HepG2 (cell line): Measurements from ENCODE around the gene KIF1C. TPM values are rescaled to one million over a fixed set of nuclear protein-coding genes. Genes with fewer than 3 reads are reported as not detected.

Experiments
- CHCHD3 ChIP-seq: sonication (generic); formaldehyde crosslinking; IDR thresholded peaks from 2 replicates; pipeline ENCODE4 v1.8.0; 2022; ENCODE audit warnings: mild to moderate bottlenecking, missing genetic modification reagents, moderate library complexity
- ELF1 ChIP-seq: sonication (generic); formaldehyde crosslinking; IDR thresholded peaks from 2 replicates; pipeline ENCODE4 v1.4.0; 2020; ENCODE audit warnings: missing genetic modification reagents
- MAZ ChIP-seq, 2 experiments: sonication (generic) in 1 of 2; formaldehyde crosslinking in 1 of 2; IDR thresholded peaks; 2 replicates each; pipeline versions ENCODE4 v1.5.0 to v1.6.1; 2012 to 2020; ENCODE audit warnings: low read depth in 2 of 2, mild to moderate bottlenecking in 2 of 2, borderline replicate concordance in 1 of 2, improper control_type of control experiment in 1 of 2, low read length in 1 of 2, missing genetic modification reagents in 1 of 2, moderate library complexity in 1 of 2
- NFYB ChIP-seq: sonication (generic); formaldehyde crosslinking; IDR thresholded peaks from 2 replicates; pipeline ENCODE4 v1.4.0; 2020; ENCODE audit warnings: missing genetic modification reagents
- NKX3-1 ChIP-seq: sonication (generic); formaldehyde crosslinking; IDR thresholded peaks from 2 replicates; pipeline ENCODE4 v1.5.0; 2020; ENCODE audit warnings: missing genetic modification reagents
- SKI ChIP-seq: fragments of 450-650 bp; IDR thresholded peaks from one replicate; pipeline ENCODE4 v1.6.1; 2018; ENCODE audit warnings: mild to moderate bottlenecking; ENCODE audit not compliant: partially characterized antibody
- SP1 ChIP-seq, 2 experiments: fragments of 450-650 bp in 1 of 2; sonication (generic) in 1 of 2; formaldehyde crosslinking in 1 of 2; IDR thresholded peaks; 2 replicates each; pipeline versions ENCODE4 v1.4.0 to v1.6.1; 2016 to 2020; ENCODE audit warnings: missing genetic modification reagents in 1 of 2
- ZNF180 ChIP-seq: sonication (generic); formaldehyde crosslinking; IDR thresholded peaks from 2 replicates; pipeline ENCODE4 v1.4.0; 2020; ENCODE audit warnings: low read depth, missing genetic modification reagents, borderline replicate concordance
- ZNF564 ChIP-seq: sonication (generic); formaldehyde crosslinking; IDR thresholded peaks from 2 replicates; pipeline ENCODE4 v1.8.1; 2023; ENCODE audit warnings: mild to moderate bottlenecking, missing genetic modification reagents
- ZNF772 ChIP-seq: sonication (generic); formaldehyde crosslinking; IDR thresholded peaks from 2 replicates; pipeline ENCODE4 v1.5.0; 2020; ENCODE audit warnings: mild to moderate bottlenecking, missing genetic modification reagents
- ZNF788 ChIP-seq: sonication (generic); formaldehyde crosslinking; IDR thresholded peaks from 2 replicates; pipeline ENCODE4 v1.5.0; 2020; ENCODE audit warnings: mild to moderate bottlenecking, missing genetic modification reagents, borderline replicate concordance
- polyA plus RNA-seq, 8 experiments: library from polyadenylated mRNA; depleted of rRNA in 3 of 8; stranded (reverse) in 7 of 8; unstranded in 1 of 8; fragments of >200 nt; fragmentation: Illumina TruSeq in 4 of 8; extraction: Trizol in 4 of 8; gene quantifications; 2 replicates each; pipeline versions ENCODE4 v1.2.1 to v1.2.3, GENCODE V29; 2011 to 2016; ENCODE audit warnings: low read depth in 4 of 8, missing spikeins in 1 of 8, mixed read lengths in 1 of 8; ENCODE audit not compliant: insufficient read depth in 1 of 8
- total RNA-seq, 5 experiments: library from RNA; depleted of rRNA; stranded (reverse); fragments of >200 nt; fragmentation: Illumina TruSeq; extraction: Trizol; gene quantifications; 2 replicates each; pipeline ENCODE4 v1.2.3, GENCODE V29; 2016; ENCODE audit warnings: low read depth in 1 of 5
- TF ChIP-seq, protein P1 (sequence below): sonication (generic); formaldehyde crosslinking; IDR thresholded peaks from 2 replicates; pipeline ENCODE4 v1.4.0; 2020; ENCODE audit warnings: missing genetic modification reagents, mild to moderate bottlenecking, borderline replicate concordance
- TF ChIP-seq, protein P2 (sequence below): sonication (generic); formaldehyde crosslinking; conservative IDR thresholded peaks from 2 replicates; pipeline ENCODE4 v1.4.0; 2020; ENCODE audit warnings: missing genetic modification reagents
- TF ChIP-seq, protein P3 (sequence below): sonication (generic); formaldehyde crosslinking; IDR thresholded peaks from 2 replicates; pipeline ENCODE4 v1.4.0; 2020; ENCODE audit warnings: missing genetic modification reagents
- TF ChIP-seq, protein P4 (sequence below): sonication (generic); formaldehyde crosslinking; IDR thresholded peaks from 2 replicates; pipeline ENCODE4 v1.4.0; 2020; ENCODE audit warnings: mild to moderate bottlenecking, low read depth, missing genetic modification reagents
- TF ChIP-seq, protein P5 (sequence below): sonication (generic); formaldehyde crosslinking; IDR thresholded peaks from 2 replicates; pipeline ENCODE4 v1.4.0; 2020; ENCODE audit warnings: missing genetic modification reagents
- TF ChIP-seq, protein P6 (sequence below): sonication (generic); formaldehyde crosslinking; IDR thresholded peaks from 2 replicates; pipeline ENCODE4 v1.8.1; 2023; ENCODE audit warnings: mild to moderate bottlenecking, missing genetic modification reagents
- TF ChIP-seq, protein P7 (sequence below): sonication (generic); formaldehyde crosslinking; IDR thresholded peaks from 2 replicates; pipeline ENCODE4 v1.4.0; 2020; ENCODE audit warnings: mild to moderate bottlenecking, missing genetic modification reagents

KIF1C gene
- total and polyA plus RNA-seq, 2 of the 13 experiments (the other 11 are each of a cell fraction or from before 2014, with no cell fraction given) = 70.0 to 104 TPM

DNA sequence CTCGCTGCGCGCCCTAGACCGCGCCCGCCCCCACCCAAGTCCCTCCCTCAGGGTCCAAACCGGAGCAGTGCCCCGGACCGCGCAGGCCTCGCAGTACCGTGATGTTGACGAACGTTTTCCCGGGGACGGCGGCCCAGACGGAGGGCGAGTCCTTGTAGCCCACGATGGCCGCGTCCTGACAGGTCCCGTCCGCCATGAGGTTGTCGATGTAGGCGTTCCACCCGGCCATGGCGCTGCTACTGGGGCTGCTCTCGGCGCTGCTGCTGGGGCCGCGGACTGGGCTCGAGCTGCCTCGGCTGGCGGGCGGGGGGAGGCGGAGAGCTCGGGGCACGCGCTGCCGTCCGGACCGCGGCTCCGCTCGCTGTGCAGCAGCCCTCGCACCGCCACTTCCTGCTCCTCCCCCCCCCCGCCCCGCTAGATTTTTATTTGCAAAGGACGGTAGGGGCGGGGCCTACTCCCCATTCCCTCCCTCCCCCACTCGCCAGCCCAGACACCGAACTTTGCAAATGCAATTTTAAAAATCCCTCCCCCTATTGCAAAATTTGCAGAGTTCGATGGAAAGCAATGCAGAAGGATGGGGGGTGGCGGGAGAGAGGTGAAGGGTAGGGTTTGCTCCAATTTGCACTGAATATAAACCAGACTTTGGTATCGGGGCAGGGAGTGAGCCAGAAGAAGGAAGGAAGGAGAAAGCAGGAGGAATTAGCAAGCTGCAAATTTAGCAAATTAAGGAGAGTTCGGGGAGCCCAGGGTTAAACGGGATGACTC, 49.4 kb upstream of the KIF1C start, which contains the start of gene PFN1 (continued):
- TF ChIP-seq, protein P1, sequence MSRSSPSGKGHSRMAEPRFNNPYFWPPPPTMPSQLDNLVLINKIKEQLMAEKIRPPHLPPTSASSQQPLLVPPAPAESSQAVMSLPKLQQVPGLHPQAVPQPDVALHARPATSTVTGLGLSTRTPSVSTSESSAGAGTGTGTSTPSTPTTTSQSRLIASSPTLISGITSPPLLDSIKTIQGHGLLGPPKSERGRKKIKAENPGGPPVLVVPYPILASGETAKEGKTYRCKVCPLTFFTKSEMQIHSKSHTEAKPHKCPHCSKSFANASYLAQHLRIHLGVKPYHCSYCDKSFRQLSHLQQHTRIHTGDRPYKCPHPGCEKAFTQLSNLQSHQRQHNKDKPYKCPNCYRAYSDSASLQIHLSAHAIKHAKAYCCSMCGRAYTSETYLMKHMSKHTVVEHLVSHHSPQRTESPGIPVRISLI = peak; percentile 46; the same call in 1 of the 2 replicates
- TF ChIP-seq SKI (peak; percentile 75), NKX3-1 (CRISPR knock-in tag) (0 out of 2 replicates have a peak, but pooled peaks have one; percentile 26), ZNF180 (CRISPR knock-in tag) (no peak), ZNF772 (CRISPR knock-in tag) (peak; percentile 74; the same call in 1 of the 2 replicates), SP1 (IDR thresholded peaks at IDR 0.05) (no peak), SP1 (CRISPR knock-in tag; IDR thresholded peaks at IDR 0.05) (peak; percentile 63), MAZ (IDR thresholded peaks at IDR 0.05; ENCODE audit: borderline replicate concordance, low read depth, low read length) (peak; percentile 88; the same call in 1 of the 2 replicates), MAZ (CRISPR knock-in tag; IDR thresholded peaks at IDR 0.05; ENCODE audit: low read depth) (no peak; the same call in 1 of the 2 replicates), ZNF564 (CRISPR knock-in tag) (0 out of 2 replicates have a peak, but pooled peaks have one; percentile 43), ZNF788 (CRISPR knock-in tag) (peak; percentile 18; the same call in 1 of the 2 replicates), ELF1 (no peak; the same call in 1 of the 2 replicates), CHCHD3 (CRISPR knock-in tag) (0 out of 2 replicates have a peak, but pooled peaks have one; percentile 10), NFYB (CRISPR knock-in tag) (0 out of 2 replicates have a peak, but pooled peaks have one; percentile 7)
- TF ChIP-seq, protein P2, sequence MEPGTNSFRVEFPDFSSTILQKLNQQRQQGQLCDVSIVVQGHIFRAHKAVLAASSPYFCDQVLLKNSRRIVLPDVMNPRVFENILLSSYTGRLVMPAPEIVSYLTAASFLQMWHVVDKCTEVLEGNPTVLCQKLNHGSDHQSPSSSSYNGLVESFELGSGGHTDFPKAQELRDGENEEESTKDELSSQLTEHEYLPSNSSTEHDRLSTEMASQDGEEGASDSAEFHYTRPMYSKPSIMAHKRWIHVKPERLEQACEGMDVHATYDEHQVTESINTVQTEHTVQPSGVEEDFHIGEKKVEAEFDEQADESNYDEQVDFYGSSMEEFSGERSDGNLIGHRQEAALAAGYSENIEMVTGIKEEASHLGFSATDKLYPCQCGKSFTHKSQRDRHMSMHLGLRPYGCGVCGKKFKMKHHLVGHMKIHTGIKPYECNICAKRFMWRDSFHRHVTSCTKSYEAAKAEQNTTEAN = peak; percentile 53; the same call in 1 of the 2 replicates
- TF ChIP-seq, protein P3, sequence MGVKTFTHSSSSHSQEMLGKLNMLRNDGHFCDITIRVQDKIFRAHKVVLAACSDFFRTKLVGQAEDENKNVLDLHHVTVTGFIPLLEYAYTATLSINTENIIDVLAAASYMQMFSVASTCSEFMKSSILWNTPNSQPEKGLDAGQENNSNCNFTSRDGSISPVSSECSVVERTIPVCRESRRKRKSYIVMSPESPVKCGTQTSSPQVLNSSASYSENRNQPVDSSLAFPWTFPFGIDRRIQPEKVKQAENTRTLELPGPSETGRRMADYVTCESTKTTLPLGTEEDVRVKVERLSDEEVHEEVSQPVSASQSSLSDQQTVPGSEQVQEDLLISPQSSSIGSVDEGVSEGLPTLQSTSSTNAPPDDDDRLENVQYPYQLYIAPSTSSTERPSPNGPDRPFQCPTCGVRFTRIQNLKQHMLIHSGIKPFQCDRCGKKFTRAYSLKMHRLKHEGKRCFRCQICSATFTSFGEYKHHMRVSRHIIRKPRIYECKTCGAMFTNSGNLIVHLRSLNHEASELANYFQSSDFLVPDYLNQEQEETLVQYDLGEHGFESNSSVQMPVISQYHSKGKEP (CRISPR knock-in tag) = no peak
- TF ChIP-seq, protein P4, sequence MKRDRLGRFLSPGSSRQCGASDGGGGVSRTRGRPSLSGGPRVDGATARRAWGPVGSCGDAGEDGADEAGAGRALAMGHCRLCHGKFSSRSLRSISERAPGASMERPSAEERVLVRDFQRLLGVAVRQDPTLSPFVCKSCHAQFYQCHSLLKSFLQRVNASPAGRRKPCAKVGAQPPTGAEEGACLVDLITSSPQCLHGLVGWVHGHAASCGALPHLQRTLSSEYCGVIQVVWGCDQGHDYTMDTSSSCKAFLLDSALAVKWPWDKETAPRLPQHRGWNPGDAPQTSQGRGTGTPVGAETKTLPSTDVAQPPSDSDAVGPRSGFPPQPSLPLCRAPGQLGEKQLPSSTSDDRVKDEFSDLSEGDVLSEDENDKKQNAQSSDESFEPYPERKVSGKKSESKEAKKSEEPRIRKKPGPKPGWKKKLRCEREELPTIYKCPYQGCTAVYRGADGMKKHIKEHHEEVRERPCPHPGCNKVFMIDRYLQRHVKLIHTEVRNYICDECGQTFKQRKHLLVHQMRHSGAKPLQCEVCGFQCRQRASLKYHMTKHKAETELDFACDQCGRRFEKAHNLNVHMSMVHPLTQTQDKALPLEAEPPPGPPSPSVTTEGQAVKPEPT (CRISPR knock-in tag) = peak; percentile 25; the same call in 1 of the 2 replicates
- TF ChIP-seq, protein P5, sequence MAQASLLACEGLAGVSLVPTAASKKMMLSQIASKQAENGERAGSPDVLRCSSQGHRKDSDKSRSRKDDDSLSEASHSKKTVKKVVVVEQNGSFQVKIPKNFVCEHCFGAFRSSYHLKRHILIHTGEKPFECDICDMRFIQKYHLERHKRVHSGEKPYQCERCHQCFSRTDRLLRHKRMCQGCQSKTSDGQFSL = peak; percentile 67; the same call in 1 of the 2 replicates
- TF ChIP-seq, protein P6, sequence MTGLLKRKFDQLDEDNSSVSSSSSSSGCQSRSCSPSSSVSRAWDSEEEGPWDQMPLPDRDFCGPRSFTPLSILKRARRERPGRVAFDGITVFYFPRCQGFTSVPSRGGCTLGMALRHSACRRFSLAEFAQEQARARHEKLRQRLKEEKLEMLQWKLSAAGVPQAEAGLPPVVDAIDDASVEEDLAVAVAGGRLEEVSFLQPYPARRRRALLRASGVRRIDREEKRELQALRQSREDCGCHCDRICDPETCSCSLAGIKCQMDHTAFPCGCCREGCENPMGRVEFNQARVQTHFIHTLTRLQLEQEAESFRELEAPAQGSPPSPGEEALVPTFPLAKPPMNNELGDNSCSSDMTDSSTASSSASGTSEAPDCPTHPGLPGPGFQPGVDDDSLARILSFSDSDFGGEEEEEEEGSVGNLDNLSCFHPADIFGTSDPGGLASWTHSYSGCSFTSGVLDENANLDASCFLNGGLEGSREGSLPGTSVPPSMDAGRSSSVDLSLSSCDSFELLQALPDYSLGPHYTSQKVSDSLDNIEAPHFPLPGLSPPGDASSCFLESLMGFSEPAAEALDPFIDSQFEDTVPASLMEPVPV (CRISPR knock-in tag) = 0 out of 2 replicates have a peak, but pooled peaks have one; percentile 52
- TF ChIP-seq, protein P7, sequence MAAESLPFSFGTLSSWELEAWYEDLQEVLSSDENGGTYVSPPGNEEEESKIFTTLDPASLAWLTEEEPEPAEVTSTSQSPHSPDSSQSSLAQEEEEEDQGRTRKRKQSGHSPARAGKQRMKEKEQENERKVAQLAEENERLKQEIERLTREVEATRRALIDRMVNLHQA (CRISPR knock-in tag) = no peak
